ENCODE results near the gene NLGN1. TPM values are rescaled to one million over a fixed set of nuclear protein-coding genes. Genes with fewer than 3 reads are reported as not detected.

The NLGN1 gene
- total and polyA plus RNA-seq, 2 experiments from 2014 or later: 5.1 to 11.2 TPM

- no peaks in the 10 kb centered on the region for H3K36me3 ChIP-seq (replicated peaks; ENCODE audit: insufficient read depth, low read depth)
- H3K27ac ChIP-seq: no peak overlapping the region
- TF ChIP-seq CTCF (IDR thresholded peaks at IDR 0.05; ENCODE audit: poor library complexity): no peak
- no peak for TF ChIP-seq EZH2phosphoT487 (IDR thresholded peaks at IDR 0.05; ENCODE audit: low read depth, severe bottlenecking, unreplicated experiment)
- TF ChIP-seq EZH2 (IDR thresholded peaks at IDR 0.05; ENCODE audit: borderline replicate concordance): no peak
- H3K27me3 ChIP-seq: no peaks in the 10 kb centered on the region
- 95% methylated on average over 4 of the region's 4 CpGs for WGBS (ENCODE audit: low lambda C conversion rate, missing lambda C conversion rate)
- no peaks in the 10 kb centered on the region for H3K79me2 ChIP-seq
- H3K4me2 ChIP-seq: no peak overlapping the region
- no peaks in the 10 kb centered on the region for H3K9me3 ChIP-seq (ENCODE audit: low read depth)
- no peak overlapping the region for H3K4me3 ChIP-seq
- H3K9me2 ChIP-seq (replicated peaks; ENCODE audit: insufficient read depth): no peaks in the 10 kb centered on the region
- no peaks in the 10 kb centered on the region for H3K4me1 ChIP-seq (ENCODE audit: insufficient read depth)
- DNase-seq (ENCODE audit: low spot score): no peak
- H2AFZ ChIP-seq: no peak overlapping the region
- no peaks in the 10 kb centered on the region for H4K20me1 ChIP-seq (ENCODE audit: insufficient read depth, poor library complexity, severe bottlenecking)
These were observed 347.4 kb downstream of the NLGN1 start for GRCh38 chr3:173744895-173745294.

- no peak for TF ChIP-seq EZH2phosphoT487 (IDR thresholded peaks at IDR 0.05; ENCODE audit: low read depth, severe bottlenecking, unreplicated experiment)
- no peak for TF ChIP-seq EZH2 (IDR thresholded peaks at IDR 0.05; ENCODE audit: borderline replicate concordance)
- TF ChIP-seq CTCF (IDR thresholded peaks at IDR 0.05; ENCODE audit: poor library complexity): no peak
- H3K4me3 ChIP-seq: no peak overlapping the region
- 79% methylated on average over 4 of the region's 4 CpGs for WGBS (ENCODE audit: low lambda C conversion rate, missing lambda C conversion rate)
- no peaks in the 10 kb centered on the region for H3K27me3 ChIP-seq
- no peaks in the 10 kb centered on the region for H4K20me1 ChIP-seq (ENCODE audit: insufficient read depth, poor library complexity, severe bottlenecking)
- H3K36me3 ChIP-seq (replicated peaks; ENCODE audit: insufficient read depth, low read depth): no peaks in the 10 kb centered on the region
- H2AFZ ChIP-seq: no peak overlapping the region
- H3K27ac ChIP-seq: no peak overlapping the region
- no peaks in the 10 kb centered on the region for H3K79me2 ChIP-seq
- DNase-seq (ENCODE audit: low spot score): peak; percentile 9
- no peaks in the 10 kb centered on the region for H3K4me1 ChIP-seq (ENCODE audit: insufficient read depth)
- no peaks in the 10 kb centered on the region for H3K9me3 ChIP-seq (ENCODE audit: low read depth)
- H3K9me2 ChIP-seq (replicated peaks; ENCODE audit: insufficient read depth): no peaks in the 10 kb centered on the region
- no peak overlapping the region for H3K4me2 ChIP-seq
These were observed 348.6 kb downstream of the NLGN1 start for GRCh38 chr3:173745952-173746682.

GRCh38 chr3:173747427-173747826 is 349.9 kb downstream of the NLGN1 start:
- Histone ChIP-seq H3K4me3 (no peak overlapping the region), H3K9me3 (ENCODE audit: low read depth) (no peaks in the 10 kb centered on the region), H3K79me2 (no peaks in the 10 kb centered on the region), H3K4me2 (no peak overlapping the region), H3K36me3 (replicated peaks; ENCODE audit: insufficient read depth, low read depth) (no peaks in the 10 kb centered on the region), H3K27me3 (no peaks in the 10 kb centered on the region), H3K4me1 (ENCODE audit: insufficient read depth) (no peaks in the 10 kb centered on the region), H3K9me2 (replicated peaks; ENCODE audit: insufficient read depth) (no peaks in the 10 kb centered on the region), H2AFZ (no peak overlapping the region), H3K27ac (no peak overlapping the region), H4K20me1 (ENCODE audit: insufficient read depth, poor library complexity, severe bottlenecking) (no peaks in the 10 kb centered on the region)
- no peak for TF ChIP-seq EZH2phosphoT487 (IDR thresholded peaks at IDR 0.05; ENCODE audit: low read depth, severe bottlenecking, unreplicated experiment)
- no peak for TF ChIP-seq EZH2 (IDR thresholded peaks at IDR 0.05; ENCODE audit: borderline replicate concordance)
- no peak for TF ChIP-seq CTCF (IDR thresholded peaks at IDR 0.05; ENCODE audit: poor library complexity)
- WGBS (ENCODE audit: low lambda C conversion rate, missing lambda C conversion rate): 94% methylated on average over 3 of the region's 3 CpGs
- DNase-seq (ENCODE audit: low spot score): no peak

Data from hepatocyte (in vitro differentiated cells).